Neural cell (in vitro differentiated cells): Measurements from ENCODE around the gene CSPG4. TPM values are rescaled to one million over a fixed set of nuclear protein-coding genes. Genes with fewer than 3 reads are reported as not detected.
"Not testable (repeated sequence)": the region's sequence is repeated elsewhere in the genome, so short reads cannot be mapped to it uniquely, and the experiment has no call there.

ENCODE experiments used
- H2AFZ ChIP-seq: fragments of 200-600, 300-800 bp; sonication (generic), shearing (Covaris generic); 2 replicates; pipeline ENCODE4 v1.6.0; 2014; ENCODE audit warnings: low read depth, mild to moderate bottlenecking, antibody characterized with exemption, low read length, moderate library complexity
- H3F3A ChIP-seq: fragments of 200-600 bp; shearing (Covaris generic); 2 replicates; pipeline ENCODE4 v1.6.1; 2016; ENCODE audit warnings: mild to moderate bottlenecking, moderate library complexity, mixed read lengths, antibody characterized with exemption, low read length; ENCODE audit not compliant: insufficient read depth, poor library complexity, severe bottlenecking
- H3K27ac ChIP-seq: fragments of 200-600, 300-800 bp; sonication (generic), shearing (Covaris generic); 2 replicates; pipeline ENCODE4 v1.5.1; 2014; ENCODE audit warnings: mild to moderate bottlenecking, low read length, moderate library complexity
- H3K27me3 ChIP-seq: fragments of 300-800, 200-600 bp; sonication (generic), shearing (Covaris generic); 2 replicates; pipeline ENCODE4 v1.6.0; 2014; ENCODE audit warnings: mild to moderate bottlenecking, low read depth, low read length, moderate library complexity; ENCODE audit not compliant: insufficient read depth
- H3K36me3 ChIP-seq: fragments of 300-800, 200-600 bp; sonication (generic), shearing (Covaris generic); 2 replicates; pipeline ENCODE4 v1.5.1; 2014; ENCODE audit warnings: mild to moderate bottlenecking, antibody characterized with exemption, low read length, moderate library complexity; ENCODE audit not compliant: insufficient read depth
- H3K4me2 ChIP-seq: fragments of 300-800, 200-600 bp; sonication (generic), shearing (Covaris generic); 2 replicates; pipeline ENCODE4 v1.6.0; 2014; ENCODE audit warnings: mild to moderate bottlenecking, low read length
- H3K4me3 ChIP-seq: fragments of 300-800, 200-600 bp; sonication (generic), shearing (Covaris generic); 2 replicates; pipeline ENCODE4 v1.5.1; 2014; ENCODE audit warnings: mild to moderate bottlenecking, low read length, moderate library complexity
- H3K79me2 ChIP-seq: fragments of 200-600 bp; shearing (Covaris generic); replicated peaks from 2 replicates; pipeline ENCODE4 v1.6.0; 2014; ENCODE audit warnings: mild to moderate bottlenecking, low read length, moderate library complexity; ENCODE audit not compliant: insufficient read depth
- H3K9ac ChIP-seq: fragments of 300-800, 200-600 bp; sonication (generic), shearing (Covaris generic); 2 replicates; pipeline ENCODE4 v1.6.1; 2016; ENCODE audit warnings: mild to moderate bottlenecking, low read length, mixed read lengths
- H3K9me2 ChIP-seq: fragments of 200-600 bp; shearing (Covaris generic); 2 replicates; pipeline ENCODE4 v1.6.1; 2016; ENCODE audit warnings: mild to moderate bottlenecking, low read length, mixed read lengths; ENCODE audit not compliant: insufficient read depth
- H3K9me3 ChIP-seq: fragments of 200-600, 300-800 bp; sonication (generic), shearing (Covaris generic); 2 replicates; pipeline ENCODE4 v1.6.1; 2016; ENCODE audit warnings: mild to moderate bottlenecking, mixed run types, low read length, moderate library complexity, mixed read lengths
- H4K20me1 ChIP-seq: fragments of 200-600 bp; shearing (Covaris generic); 2 replicates; pipeline ENCODE4 v1.6.1; 2016; ENCODE audit warnings: mild to moderate bottlenecking, mixed run types; ENCODE audit not compliant: insufficient read depth
- EZH2 ChIP-seq: fragments of 200-600, 300-800 bp; shearing (Covaris generic), sonication (generic); IDR thresholded peaks from 2 replicates; pipeline ENCODE4 v1.6.1; 2014; ENCODE audit warnings: antibody characterized with exemption, low read length, borderline replicate concordance, mild to moderate bottlenecking; ENCODE audit not compliant: insufficient read depth, poor library complexity, severe bottlenecking
- MXI1 ChIP-seq: fragments of 450-650 bp; conservative IDR thresholded peaks from 2 replicates; pipeline ENCODE4 v1.6.1; 2014; ENCODE audit warnings: antibody characterized with exemption, mild to moderate bottlenecking; ENCODE audit not compliant: poor library complexity, severe bottlenecking
- RAD21 ChIP-seq: fragments of 450-650 bp; conservative IDR thresholded peaks from 2 replicates; pipeline ENCODE4 v1.6.1; 2014; ENCODE audit warnings: antibody characterized with exemption, mild to moderate bottlenecking, moderate library complexity
- TAF1 ChIP-seq: IDR thresholded peaks from 2 replicates; pipeline ENCODE4 v1.6.1; 2012; ENCODE audit warnings: low read depth
- polyA plus RNA-seq: library from polyadenylated mRNA; depleted of rRNA; stranded (reverse); fragments of >200 nt; gene quantifications from 2 replicates; pipeline ENCODE4 v1.2.3, GENCODE V29; 2014
- TF ChIP-seq, protein P1 (sequence below): fragments of 450-650 bp; IDR thresholded peaks from 2 replicates; pipeline ENCODE4 v1.5.1; 2014; ENCODE audit warnings: antibody characterized with exemption, mild to moderate bottlenecking, moderate library complexity; ENCODE audit not compliant: poor library complexity, severe bottlenecking
- TF ChIP-seq, protein P2 (sequence below): IDR thresholded peaks from 2 replicates; pipeline ENCODE4 v1.6.1; 2012; ENCODE audit warnings: borderline replicate concordance

The CSPG4 gene
- polyA plus RNA-seq, 1 donor from 2014 or later = not detected

DNA sequence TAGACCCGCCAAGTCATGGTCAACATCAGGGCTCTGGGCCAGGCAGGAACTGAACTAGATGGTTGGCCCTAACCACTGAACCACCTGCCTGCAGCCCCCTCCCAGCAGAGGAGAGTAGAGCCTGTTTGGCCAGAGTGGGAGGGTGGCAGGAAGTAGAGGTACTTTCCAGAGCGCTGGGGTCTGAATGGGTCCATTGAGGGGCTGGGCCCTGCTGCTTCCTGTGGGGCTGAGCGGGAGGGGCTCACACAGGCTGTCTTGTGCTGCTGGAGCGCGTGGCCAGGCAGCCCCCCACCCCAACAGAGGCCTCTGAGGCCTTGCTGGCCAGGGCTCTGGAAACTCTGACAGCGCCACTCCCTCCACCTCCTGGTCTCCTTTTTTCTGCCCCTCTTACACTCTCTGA lies 17.4 kb downstream of the CSPG4 start (continued):
- TF ChIP-seq, protein P1, sequence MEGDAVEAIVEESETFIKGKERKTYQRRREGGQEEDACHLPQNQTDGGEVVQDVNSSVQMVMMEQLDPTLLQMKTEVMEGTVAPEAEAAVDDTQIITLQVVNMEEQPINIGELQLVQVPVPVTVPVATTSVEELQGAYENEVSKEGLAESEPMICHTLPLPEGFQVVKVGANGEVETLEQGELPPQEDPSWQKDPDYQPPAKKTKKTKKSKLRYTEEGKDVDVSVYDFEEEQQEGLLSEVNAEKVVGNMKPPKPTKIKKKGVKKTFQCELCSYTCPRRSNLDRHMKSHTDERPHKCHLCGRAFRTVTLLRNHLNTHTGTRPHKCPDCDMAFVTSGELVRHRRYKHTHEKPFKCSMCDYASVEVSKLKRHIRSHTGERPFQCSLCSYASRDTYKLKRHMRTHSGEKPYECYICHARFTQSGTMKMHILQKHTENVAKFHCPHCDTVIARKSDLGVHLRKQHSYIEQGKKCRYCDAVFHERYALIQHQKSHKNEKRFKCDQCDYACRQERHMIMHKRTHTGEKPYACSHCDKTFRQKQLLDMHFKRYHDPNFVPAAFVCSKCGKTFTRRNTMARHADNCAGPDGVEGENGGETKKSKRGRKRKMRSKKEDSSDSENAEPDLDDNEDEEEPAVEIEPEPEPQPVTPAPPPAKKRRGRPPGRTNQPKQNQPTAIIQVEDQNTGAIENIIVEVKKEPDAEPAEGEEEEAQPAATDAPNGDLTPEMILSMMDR = no peak

DNA sequence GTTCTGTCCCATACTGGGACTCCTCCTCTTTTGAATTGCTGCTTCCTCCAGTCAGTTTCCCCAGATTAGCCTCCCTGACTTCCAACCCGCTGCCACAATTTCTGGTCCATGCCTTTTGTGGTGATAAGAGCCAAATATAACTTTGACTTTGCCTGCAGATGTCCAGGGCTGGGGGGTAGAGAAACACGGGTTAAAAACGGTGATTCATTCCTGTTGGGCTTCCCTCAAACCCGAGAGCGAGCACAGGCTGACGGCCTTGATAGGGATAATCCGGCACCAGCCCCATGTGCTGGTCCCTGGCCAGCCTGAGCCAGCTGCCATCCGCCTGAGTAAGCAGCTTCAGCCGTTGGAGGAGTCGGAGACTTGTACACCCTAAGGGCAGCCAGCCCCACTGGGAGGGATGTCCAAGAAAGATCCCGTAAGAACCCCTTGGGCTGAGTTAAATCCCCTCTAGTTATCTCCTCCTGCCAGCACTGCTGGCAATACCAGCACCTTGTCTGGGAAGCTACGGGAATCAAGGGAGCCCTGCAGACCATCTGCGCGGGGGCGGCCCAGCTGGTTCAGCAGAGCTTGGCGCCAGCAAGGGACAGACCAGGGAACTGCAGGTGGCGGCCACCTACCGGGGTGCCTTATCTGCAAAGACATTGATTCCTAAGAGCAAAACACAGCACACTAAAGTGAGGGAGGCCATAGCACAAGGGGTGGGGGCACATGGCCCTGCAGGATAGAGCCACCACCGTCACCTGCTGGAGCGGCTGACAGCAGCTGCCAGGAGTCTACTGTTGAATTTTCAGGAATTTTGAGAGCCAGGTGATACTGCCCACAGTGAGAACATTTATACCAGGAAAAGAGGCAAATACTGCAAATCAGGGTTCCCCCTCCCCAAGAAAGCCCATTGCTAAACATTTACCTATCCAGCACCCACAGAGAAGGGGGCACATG lies 18.1 kb downstream of the CSPG4 start:
- H3K36me3 ChIP-seq = no peaks in the 10 kb centered on the region
- H2AFZ ChIP-seq = no peak overlapping the region
- no peaks in the 10 kb centered on the region for H3F3A ChIP-seq
- H3K9me3 ChIP-seq = no peaks in the 10 kb centered on the region
- no peak overlapping the region for H3K9ac ChIP-seq
- no peaks in the 10 kb centered on the region for H3K27me3 ChIP-seq
- H4K20me1 ChIP-seq = no peaks in the 10 kb centered on the region
- H3K4me3 ChIP-seq = no peak overlapping the region
- H3K9me2 ChIP-seq = no peaks in the 10 kb centered on the region
- H3K4me2 ChIP-seq = no peak overlapping the region
- H3K79me2 ChIP-seq = no peaks in the 10 kb centered on the region
- no peak overlapping the region for H3K27ac ChIP-seq
- TF ChIP-seq, protein P1 = peak; percentile 17
- TF ChIP-seq TAF1 = no peak

GRCh38 chr15:75693501-75694240 lies 19.0 kb downstream of the CSPG4 start:
- Histone ChIP-seq H3K9me2 (no peaks in the 10 kb centered on the region), H3K36me3 (no peaks in the 10 kb centered on the region), H3K4me3 (no peak overlapping the region), H3F3A (no peaks in the 10 kb centered on the region), H3K79me2 (no peaks in the 10 kb centered on the region), H4K20me1 (no peaks in the 10 kb centered on the region), H2AFZ (no peak overlapping the region), H3K9me3 (no peaks in the 10 kb centered on the region), H3K4me2 (no peak overlapping the region), H3K27me3 (no peaks in the 10 kb centered on the region), H3K27ac (no peak overlapping the region), H3K9ac (no peak overlapping the region)
- TF ChIP-seq, protein P2, sequence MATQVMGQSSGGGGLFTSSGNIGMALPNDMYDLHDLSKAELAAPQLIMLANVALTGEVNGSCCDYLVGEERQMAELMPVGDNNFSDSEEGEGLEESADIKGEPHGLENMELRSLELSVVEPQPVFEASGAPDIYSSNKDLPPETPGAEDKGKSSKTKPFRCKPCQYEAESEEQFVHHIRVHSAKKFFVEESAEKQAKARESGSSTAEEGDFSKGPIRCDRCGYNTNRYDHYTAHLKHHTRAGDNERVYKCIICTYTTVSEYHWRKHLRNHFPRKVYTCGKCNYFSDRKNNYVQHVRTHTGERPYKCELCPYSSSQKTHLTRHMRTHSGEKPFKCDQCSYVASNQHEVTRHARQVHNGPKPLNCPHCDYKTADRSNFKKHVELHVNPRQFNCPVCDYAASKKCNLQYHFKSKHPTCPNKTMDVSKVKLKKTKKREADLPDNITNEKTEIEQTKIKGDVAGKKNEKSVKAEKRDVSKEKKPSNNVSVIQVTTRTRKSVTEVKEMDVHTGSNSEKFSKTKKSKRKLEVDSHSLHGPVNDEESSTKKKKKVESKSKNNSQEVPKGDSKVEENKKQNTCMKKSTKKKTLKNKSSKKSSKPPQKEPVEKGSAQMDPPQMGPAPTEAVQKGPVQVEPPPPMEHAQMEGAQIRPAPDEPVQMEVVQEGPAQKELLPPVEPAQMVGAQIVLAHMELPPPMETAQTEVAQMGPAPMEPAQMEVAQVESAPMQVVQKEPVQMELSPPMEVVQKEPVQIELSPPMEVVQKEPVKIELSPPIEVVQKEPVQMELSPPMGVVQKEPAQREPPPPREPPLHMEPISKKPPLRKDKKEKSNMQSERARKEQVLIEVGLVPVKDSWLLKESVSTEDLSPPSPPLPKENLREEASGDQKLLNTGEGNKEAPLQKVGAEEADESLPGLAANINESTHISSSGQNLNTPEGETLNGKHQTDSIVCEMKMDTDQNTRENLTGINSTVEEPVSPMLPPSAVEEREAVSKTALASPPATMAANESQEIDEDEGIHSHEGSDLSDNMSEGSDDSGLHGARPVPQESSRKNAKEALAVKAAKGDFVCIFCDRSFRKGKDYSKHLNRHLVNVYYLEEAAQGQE = no peak
- TF ChIP-seq TAF1 (no peak), MXI1 (no peak), RAD21 (no peak), EZH2 (no peak)

GRCh38 chr15:75693028-75693427 lies 19.6 kb downstream of the CSPG4 start:
- H3K36me3 ChIP-seq, H3F3A ChIP-seq, H3K4me2 ChIP-seq, H3K9me2 ChIP-seq, H3K4me3 ChIP-seq, H3K79me2 ChIP-seq, H3K27ac ChIP-seq, H2AFZ ChIP-seq, H4K20me1 ChIP-seq, H3K9me3 ChIP-seq, H3K27me3 ChIP-seq, H3K9ac ChIP-seq: not testable (repeated sequence)

DNA sequence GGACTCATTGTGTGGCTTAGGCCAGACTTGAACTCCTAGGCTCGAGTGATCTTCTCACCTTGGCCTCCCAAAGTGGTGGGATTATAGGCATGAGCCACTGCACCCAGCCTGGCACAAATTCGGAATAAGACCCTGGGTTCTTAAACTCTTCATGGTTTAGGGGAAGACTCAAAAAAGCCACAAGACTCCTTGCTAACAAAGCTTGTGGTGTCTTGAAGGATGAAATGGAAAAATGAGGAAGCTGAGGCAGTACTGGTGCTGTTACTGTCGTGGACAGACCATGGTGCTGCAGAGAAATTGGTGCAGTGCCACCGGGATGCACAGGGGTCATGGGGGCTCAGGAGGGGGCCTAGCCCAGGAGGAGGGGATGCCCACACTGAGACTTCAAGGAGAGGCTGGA lies 20.3 kb downstream of the CSPG4 start:
- not testable (repeated sequence) for H3K36me3 ChIP-seq, H3K27me3 ChIP-seq, H3K4me2 ChIP-seq, H3F3A ChIP-seq, H3K9me3 ChIP-seq, H3K79me2 ChIP-seq, H3K9me2 ChIP-seq, H3K27ac ChIP-seq, H2AFZ ChIP-seq, H3K4me3 ChIP-seq, H4K20me1 ChIP-seq, H3K9ac ChIP-seq
